ENCODE data around the gene BIN1.

BIN1 gene

GRCh38 chr2:127092306-127092705 is 14.6 kb downstream of the BIN1 start:
- DNase-seq (ENCODE audit: low read depth, low spot score), result no peak

GRCh38 chr2:127091886-127092285 is 15.1 kb downstream of the BIN1 start:
- no peak for DNase-seq (ENCODE audit: low read depth, low spot score)

DNA sequence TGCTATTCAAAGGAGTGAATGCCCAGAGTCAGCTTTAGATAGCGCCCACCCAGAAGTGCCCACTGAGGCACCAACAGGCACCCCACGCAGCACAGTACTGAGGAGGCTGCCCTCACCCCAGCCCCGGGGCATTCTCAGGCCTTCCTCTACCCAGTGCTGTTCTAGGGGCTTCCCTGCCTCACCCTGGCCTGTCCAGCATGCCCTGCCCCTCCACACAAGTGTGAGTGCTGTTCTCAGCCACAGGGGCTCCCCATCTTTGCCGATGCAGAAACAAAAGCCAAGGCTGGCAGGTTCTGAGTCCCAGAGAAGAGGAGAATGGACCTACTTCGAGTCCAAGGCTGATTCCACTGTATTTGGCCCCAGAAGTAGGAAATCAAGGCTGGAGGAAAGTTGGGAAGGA is 15.8 kb downstream of the BIN1 start:
- DNase-seq (ENCODE audit: low read depth, low spot score), result no peak

DNA sequence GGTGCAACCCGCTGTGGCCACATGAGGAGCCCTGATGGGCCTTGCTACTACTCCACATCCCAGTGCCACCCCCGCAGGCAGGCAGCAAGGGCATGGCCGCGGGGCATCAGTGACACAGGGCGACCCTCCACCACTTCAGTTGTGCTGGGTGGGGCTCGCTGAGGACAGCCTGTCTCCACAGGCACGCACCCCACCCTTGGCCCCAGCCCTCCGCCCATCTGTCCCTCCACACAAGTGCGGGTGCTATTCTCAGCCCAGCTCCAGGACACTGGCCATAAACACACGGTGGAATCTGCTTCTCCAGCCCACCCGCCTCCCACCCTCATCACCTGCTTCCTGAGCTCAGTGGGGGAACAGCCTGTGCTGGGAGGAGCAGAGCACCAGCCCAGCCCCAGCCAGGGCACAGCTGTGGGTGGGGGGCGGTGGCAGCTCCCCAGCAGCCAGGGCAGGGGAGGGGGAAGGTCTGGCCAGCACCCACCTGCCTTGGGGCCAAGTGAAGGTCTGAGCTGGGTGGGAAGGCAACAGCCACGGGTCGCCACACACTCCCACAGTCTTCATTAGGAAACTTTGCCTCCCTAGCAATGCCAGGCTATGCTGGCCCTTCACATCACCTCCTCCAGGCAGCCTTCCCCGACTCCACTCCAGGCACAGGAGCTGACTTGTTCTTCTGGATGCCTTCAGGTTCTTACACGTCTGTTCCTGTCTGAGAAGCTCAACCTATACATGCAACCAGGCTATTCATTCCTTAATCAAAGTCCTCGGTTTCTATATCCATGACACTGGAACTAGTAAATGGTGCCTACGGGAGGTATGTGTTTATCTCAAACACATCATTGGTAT is 16.5 kb downstream of the BIN1 start:
- no peak for DNase-seq (ENCODE audit: low read depth, low spot score)

DNA sequence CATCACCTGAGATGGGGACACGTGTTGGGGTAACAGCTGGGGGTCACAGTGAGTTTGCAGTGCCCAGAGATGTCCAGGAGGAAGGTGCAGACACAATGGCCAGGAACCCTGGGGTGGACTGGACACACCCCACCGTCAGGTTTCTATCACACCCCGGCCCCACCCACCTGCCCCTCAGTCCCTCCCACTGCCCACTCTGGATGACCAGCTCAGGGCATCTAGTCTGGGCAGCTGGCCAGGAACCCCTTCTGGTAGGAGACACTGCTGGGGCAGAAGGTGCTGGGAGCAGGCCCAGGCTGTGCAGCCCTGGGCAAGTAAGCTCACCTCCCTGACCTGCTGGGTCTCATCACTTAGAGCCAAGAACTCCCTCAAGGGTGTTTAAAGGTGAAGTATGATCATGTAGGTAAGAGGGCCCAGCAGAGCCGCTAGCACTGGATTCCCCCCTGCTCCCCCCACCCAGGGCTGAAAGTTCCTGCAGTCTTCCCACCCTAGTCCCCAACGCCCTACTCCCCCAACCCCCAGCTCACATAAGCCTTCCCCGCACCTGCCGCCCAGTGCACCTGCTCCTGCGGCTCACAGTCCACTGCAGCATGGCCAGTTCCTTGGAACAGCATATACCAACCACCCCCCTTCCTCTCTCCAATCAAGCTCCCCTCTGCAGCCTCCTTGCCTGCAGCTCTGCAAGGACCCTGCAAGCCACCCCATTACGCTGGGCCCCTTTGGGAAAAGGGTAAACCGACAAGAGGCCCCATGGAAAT is 17.3 kb downstream of the BIN1 start:
- DNase-seq (ENCODE audit: low read depth, low spot score), result no peak

- no peak for DNase-seq (ENCODE audit: low read depth, low spot score)
Observed at GRCh38 chr2:127088706-127089105, 18.2 kb downstream of the BIN1 start.

DNA sequence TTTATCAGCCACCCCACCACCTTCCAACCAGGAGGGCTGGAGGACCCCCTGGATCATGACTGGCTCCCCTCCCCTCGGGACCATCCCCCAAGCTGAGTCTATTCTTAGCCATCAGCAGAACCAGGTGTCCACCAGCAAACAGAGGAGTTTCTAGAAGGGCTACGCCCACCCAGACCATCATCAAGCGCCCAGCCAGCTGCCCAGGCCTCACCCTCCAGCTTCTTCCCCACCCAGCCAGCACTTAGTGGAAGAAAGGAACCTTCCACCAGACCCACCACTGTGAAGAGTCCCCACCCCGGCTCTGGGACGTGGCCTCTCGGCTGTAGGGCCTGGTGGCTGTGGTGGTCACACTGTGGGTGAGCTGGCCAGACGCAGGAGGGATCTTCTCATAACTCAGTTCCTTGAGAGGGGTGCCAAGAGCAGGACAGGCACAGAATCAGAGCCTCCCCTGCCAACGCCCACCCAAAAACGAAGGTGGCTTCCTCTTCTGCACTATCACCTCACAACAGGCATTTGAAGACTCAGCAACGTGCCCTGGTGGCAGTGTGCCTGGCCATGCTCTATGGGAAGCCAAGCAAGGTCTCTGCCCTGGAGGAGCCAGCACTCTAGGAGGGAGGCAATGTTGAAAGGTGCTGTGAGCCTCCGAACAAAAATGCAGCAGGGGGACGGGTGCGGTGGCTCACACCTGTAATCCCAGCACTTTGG is 19.0 kb downstream of the BIN1 start:
- no peak for DNase-seq (ENCODE audit: low read depth, low spot score)

GRCh38 chr2:127086990-127087790 is 19.8 kb downstream of the BIN1 start:
- no peak for DNase-seq (ENCODE audit: low read depth, low spot score)

GRCh38 chr2:127085317-127085681 is 21.7 kb downstream of the BIN1 start:
- DNase-seq (ENCODE audit: low read depth, low spot score), result no peak

DNA sequence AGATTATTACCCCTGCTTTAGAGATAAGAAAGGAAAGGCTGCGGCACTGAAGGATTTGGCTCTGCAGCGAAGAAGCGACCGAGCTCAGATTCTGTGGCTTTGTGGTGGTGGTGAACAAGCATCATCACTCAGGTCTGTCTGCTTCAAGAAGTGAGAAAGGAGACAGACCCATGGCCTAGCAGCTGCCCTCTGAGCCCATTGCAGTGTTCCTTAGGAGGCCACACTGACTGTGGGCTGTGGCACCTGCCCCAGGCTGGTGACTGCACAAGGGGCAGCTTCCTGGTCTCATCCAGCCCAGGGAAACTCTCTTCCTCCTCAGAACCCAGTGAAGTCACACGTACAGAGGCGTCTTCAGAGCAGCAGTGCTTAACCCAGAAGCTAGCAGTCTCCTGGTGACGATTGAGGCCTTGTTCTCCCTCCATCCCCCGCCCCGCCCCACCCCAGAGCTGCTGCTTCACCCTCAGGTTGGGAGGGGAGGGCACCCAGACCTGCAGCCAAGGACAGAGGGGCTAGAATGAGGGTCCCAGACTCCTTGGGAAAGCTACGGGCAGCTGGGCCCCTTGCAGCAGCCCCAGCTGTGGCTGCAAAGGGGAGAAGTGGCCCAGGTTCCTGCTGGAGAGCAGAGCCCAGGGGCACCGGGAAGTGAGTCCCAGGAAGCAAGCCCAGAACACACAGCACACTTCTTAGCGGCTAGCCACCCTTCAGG is 22.2 kb downstream of the BIN1 start:
- DNase-seq (ENCODE audit: low read depth, low spot score), result no peak

GRCh38 chr2:127083819-127084503 is 23.0 kb downstream of the BIN1 start:
- DNase-seq (ENCODE audit: low read depth, low spot score), result no peak

DNA sequence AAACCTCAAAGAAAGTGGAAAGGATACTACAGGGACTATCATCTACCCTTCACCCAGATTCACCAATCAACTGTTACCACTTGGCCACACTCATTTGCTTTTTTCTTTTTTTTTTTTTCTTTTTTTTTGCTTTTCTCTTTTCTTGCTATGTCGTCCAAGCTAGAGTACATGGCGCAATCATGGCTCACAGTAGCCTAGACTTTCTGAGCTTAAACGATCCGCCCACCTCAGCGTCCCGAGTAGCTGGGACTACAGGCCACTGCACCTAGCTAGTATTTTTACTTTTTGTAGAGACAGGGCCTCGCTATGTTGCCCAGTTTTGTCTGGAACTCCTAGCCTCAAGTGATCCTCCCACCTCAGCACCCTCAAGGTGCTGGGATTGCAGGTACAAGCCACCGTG is 24.0 kb downstream of the BIN1 start:
- DNase-seq (ENCODE audit: low read depth, low spot score), result no peak

DNA sequence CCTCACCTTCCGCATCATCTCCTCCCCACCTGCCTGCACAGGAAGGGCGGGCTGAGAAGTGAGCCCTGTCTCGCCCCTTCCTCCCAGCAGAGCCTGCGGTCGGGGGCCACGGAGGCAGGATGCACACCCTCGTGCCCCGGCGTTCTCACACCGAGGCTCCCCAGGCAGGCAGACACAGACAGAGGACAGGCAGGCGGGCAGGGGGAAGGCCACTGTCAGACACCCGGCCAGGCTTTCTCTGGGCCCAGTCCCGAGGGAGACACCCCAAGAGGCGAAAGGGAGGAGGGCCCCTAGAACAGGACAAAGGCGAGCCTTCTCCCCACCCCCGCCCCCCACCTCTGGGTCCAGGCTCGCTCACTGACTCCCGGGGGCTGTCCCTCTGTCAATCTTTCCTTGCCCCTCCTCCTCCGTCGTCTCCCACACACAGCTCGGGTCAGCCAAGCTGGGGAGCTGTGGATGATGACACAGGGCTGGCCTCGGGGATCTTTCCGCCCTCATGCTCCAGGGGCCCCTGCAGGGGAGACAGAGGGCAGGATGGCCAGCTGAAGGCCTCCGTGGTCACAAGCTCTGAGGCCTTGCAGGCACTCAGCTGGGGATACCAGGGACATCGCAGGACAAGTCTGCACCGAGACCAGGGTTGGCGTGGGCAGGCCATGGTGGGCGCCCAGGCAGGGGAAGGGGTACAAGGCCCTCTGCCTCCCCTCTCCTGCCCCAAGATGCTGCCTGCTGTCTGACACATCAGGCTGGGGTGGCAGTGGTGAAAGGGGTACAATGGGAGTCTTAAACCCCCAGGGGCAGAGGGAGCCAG is 24.9 kb downstream of the BIN1 start:
- DNase-seq (ENCODE audit: low read depth, low spot score), result no peak

DNA sequence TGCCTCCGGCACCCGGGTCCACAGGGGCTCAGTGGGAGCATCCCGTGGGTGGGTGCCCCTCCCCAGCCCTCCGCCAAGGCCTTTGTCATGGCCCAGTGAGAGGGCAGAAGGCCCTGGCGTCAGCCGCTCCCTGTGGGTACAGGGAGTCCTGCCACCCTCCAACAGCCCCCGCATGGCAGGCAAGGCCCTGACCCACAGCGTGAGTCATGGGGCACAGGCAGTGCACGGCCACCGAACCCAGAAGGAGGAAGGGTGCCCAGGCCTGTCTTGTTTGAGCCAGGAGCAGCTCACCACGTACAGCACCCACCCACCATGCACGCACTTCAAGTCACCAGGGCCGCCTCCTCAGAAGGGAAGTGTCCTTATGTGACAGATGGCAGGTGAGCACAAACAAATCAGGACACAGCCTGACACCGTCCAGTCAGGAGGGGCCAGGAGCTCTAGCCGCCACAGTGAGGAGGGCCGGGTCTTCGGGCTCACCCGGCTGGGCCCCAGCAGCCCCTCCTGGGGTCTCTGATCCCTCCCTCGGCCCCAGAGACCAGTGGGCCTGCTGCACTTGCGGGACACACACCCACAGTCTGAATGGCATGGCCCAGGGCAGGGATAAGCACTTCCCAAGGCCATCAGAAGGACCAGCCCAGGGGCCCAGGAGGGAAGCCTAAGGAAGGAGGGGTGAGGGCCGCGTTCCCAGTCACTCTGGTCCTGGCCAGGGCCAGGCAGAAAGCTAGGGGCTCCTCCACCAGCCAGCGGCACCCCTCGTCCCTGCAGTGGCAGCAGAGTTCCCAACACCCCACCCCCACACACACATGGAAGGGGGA is 25.8 kb downstream of the BIN1 start:
- DNase-seq (ENCODE audit: low read depth, low spot score), result no peak

GRCh38 chr2:127080226-127080937 is 26.6 kb downstream of the BIN1 start:
- no peak for DNase-seq (ENCODE audit: low read depth, low spot score)

- no peak for DNase-seq (ENCODE audit: low read depth, low spot score)
Observed at GRCh38 chr2:127079358-127079920, 27.5 kb downstream of the BIN1 start.

- no peak for DNase-seq (ENCODE audit: low read depth, low spot score)
Observed at GRCh38 chr2:127078666-127079270, 28.2 kb downstream of the BIN1 start.

Data from iPS DF 19.7 (cell line).